HG03565 (cell line): ENCODE measurements around the gene GOLT1A.

ENCODE experiments used
- ATAC-seq: cut with Tn5 transposase; IDR thresholded peaks from one replicate; pipeline ENCODE4 v1.9.1; 2021; ENCODE audit warnings: mild to moderate bottlenecking, moderate library complexity; ENCODE audit not compliant: unreplicated experiment

GOLT1A gene

DNA sequence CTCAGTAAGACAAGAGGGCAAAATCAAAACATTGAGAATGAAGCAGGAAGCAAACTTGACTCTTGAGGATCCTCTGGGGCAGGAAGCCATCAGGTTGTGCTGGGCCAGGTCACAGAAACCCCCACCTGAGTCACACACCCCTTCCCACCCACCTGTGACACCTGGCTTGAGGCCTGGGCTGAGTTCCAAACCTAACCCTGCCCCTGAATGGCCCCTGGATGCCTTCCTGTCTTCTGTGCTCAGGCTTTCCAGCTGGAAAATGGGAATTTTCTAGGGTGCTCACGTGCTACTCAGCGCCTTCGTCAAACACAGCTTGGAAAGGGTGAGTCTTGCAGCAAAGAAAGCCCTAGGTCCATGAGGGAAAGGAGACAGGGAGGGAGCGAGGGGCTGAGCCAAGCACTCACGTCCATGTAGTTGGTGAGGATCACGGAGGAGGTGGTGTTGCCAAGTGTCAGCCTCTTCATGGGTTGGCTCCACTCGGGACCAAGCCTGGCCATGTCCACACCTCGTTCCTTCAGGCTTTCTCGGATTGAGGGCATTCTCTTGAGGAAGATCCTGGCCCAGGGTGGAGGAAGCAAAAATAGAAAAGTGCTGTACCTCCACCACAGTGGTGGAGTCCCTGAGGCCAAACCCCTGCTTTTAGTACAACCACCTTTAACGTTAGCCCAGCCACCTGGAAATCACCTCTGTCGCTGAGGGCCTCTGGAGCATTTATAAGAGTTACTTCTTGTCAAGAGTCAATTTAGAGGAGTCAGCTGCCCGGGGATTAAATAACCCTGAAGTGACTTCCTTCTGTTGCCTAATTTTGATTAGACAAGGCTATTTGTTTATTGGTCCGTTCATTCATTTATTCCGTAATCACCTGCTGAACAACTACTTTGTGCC lies 51.9 kb downstream of the GOLT1A start:
- ATAC-seq = no peak

DNA sequence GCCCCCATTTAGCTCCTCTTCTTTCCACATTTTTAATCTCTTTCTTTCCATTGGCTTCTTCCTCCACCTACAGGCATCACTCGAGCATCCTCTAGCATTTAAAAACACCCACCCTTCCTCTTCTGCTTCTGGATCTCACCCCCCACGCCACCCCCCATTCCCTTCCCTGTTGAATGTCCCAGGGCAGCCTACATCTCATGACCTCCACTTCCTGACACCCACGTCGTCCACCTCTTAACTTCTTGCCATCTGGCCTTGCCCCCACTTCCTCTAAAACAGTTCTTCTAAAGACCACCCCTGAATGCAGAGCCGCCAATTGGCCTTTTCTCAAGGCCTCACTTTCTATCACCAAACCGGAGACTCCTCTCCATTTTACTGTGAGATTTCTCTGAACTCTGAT lies 55.8 kb downstream of the GOLT1A start:
- ATAC-seq = no peak

DNA sequence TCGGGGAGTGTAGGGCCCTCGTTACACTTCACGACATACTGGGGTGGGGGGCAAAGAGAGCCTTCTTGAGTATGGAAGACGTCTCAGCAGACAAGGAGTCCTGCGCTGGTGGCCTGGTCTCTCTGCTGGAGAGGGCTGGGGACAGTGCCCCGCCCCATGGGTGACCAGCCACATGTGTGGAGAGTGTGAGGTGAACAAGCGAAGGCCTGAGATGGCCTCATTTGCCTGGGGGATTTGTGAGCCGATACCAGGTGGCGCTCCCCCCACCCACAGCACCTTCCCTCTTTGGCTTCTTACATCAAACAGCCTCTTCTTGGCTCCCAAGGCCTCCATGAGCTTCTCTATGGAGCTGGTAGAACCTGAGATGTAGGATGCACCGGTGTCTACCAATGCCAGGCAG lies 57.9 kb downstream of the GOLT1A start:
- ATAC-seq = no peak

DNA sequence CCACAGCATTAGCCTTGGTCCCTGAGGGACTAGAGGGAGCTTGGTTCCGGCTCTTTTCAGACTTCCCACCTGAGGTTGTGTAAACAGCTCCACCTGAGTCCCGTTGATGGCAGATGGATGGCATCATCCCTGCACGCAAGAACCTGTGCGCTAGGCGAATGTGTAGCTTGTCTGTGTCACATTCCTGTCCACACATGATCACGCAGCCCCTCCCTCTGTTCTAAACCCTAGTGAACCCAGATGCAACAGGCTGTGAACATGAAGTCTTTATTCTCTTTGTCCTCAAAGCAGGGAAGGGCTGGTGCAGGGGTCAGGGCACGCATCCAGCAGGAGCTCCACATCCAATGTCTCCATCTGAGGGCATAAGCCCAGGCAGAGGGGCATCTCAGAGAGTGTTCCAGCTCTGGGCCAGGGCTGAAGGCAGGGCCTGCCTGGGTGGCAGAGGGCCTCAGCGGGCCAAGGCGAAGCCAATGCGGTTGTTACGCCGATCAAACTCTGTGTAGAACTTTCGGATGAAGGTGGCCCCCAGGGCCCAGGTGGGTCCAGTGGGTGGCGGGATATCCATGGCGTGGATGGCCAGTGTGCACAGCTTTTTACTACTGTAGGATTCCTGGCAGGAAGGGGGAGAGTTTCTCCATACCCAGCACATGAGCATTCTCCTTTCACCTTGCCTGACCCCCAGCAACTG lies 59.1 kb downstream of the GOLT1A start:
- no peak for ATAC-seq

DNA sequence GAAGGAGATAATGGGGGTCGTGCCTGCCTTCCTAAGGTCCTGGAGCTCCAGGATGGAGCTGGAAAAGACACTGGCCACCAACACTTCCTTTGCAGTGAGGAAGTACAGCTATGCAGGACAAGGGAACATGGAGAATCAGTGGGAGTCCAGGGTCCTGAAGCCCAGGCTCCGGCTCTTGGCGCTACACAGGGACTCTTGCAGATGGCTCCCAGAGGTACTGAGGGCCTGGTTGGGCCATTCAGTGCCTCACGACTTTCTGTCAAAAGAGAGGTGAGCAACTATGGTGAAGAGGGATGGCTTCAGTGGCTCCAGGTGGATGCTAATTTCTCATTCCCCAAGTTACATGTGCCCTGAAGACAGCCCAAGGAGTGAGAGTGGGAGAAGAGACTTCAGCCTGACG lies 60.1 kb downstream of the GOLT1A start:
- ATAC-seq = no peak

DNA sequence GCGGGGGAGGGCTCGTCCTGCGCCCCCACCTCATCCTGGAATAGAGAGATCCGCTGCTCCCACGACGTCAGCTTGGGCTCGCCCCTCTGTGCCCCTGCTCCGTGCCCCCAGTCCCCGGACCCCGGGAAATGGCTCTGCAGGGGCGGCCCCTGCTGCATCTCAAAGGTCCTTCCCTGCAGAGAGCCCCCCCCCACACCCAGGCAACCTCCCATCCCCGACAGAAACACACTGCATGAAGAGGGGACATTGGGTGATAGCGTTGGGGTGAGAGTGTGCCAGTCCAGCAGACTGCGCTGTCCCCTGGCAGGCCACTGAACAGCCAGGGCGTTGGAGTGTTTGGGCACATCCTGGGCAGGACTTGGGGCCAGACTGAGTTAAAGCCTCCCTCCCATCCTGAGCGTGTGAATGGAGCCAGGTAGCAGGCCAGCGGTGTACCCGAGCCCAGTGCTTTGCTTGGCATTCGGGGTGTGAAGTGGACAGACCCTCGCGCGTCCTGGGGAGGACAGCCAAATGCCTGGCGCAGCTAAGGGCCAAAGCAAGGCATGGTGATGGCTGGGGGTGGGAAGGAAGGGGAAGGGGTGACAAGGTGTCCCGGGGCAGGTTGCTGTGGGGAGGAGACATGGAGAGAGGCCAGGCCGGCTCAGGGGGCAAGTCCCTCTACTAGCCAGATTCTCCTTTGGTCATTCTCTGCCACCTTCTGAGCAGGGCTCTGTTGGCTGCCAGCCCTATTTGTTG lies 61.3 kb downstream of the GOLT1A start:
- ATAC-seq = no peak

DNA sequence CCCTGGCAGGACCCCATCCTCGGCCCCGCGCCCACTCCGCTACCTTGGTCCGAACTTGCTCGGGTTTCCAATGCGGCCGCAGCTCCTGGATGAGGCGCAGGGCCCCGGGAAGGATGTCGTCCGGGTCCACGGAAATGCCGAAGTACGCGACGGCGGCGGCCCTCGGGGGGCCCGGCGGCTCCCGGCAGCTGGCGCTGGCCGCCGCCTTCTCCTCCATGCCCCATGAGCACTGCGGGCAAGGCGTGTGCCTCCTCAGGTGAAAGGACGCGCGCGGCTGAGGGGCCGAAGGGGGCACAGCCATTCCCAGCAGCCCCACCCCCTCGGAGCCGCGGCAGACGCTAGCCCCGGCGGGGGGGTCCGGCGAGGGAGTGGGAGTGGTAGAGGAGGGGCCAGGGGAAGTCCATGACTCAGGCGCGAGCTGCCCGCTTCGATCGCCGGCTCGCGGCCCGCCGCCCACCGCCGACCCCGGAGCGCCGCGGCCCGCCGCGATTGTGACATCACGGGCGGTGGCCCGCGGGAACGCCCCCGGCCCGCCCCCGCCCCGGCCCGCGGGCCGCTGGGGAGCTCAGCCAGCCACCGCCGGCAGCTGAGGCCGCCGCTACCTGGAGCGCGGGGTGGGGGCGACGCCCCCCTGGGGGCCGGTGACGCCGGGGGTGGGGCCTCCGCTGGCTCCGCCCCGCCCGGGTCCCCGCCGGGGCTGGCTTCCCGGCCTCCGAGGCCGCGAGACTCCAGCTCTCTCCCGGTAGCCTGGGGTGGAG lies 62.1 kb downstream of the GOLT1A start, which contains the start of gene ETNK2:
Gene ETNK2, minus strand, starts transcription at position 493 of the 758 bp plus-strand sequence. Its CDS starts 192 bp downstream, at position 301.
- ATAC-seq = no peak

DNA sequence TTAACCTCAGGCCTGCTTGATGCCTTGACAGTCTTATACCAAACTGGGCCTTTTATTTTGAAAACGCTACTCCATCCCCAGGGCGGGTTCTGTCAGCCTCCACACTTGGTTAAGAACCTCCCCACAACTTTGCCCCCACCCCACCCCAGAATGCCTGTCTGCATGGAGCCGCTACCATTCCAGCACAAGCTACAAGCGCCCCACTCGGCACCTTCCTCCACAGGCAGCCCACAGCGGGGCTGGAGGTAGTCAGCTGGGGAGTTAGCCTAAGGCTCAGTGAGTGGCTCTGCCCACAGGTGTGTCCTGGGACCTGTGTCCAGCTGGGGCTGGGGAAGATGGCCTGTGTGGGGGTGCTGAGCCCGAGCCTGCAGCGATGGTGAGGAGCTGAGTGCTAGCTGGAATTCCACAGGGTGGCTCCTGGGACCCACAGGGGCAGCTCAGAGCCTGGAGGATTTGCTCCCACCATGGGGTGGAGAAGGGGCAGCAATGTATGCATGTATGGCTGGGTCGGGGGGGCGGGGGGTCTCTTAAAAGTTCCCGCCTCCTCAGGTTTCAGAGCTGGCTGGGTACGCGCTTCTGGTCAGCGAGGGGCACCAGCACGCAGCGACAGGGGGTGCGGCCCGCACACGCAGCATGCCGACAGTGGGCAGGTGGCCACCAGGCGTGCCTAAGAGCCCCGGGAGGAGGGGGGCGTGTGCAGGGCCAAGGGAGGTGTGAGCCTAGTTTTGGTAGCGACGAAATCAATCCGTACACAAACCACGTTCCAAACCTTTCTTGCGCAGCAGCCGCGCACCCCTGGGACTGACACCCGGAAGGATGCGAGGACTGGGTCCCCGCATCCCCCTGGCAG lies 62.9 kb downstream of the GOLT1A start:
- ATAC-seq = no peak

DNA sequence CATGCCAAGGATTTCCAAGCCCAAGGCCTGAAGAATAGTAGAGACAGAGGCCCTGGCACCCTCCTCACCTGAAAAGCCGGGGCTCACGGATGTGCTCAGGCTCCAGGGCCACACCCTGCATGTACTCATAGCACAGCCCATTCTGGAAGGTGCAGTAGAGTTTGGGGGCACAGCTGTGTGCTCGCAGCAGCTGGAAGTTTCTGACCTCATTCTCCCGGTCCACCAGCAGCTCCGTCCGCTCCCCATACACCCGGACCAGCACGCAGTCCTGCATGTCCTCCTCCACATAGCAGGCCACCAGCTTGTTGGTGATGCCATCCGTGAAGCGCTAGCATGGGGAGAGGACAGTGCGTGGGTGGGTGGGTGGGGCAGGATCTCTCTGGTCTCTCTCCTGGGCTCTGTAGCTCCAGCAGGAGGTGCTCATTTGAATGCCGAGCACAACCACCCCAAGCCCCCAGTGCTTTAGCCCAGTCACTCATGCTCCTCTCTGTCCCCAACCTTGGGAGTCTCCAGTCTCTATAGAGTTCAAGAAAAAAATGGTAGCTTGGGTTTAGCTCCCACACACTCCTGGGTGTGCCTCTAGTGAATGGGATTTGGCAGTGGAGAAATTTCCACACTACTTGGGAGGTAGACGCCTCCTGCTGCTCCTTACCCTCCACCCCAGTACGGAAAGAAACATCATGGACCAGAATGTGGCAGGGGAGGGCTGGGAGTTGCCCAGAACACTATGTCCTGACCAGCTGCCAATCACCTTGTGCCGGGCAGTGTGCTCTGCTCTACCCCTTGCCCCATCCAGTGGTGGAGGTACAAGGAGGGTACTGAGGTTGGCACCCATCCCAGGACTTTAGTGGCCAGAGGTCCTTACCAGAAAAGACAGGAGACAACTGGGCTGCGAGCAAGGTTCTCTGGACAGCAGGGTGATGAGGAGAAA lies 63.9 kb downstream of the GOLT1A start:
- no peak for ATAC-seq

DNA sequence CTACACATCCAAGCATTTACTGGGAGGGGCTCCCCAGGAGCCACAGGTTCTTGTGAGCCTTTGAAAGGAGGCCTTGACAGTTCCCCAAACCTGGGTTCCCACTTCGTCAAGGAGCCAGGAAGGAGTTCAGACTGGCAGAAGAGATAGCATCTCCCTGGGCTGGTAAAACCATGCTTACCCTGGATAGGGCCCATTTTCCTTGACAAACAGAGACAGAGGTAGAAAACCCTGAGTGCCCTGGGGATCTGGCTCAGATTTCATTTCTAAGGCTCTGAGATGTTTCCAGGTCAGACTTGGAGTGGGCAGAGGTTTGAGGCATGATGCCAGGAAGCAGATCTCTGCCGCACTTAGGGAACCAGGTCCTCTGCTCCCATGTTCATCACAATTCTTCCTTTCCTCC lies 64.7 kb downstream of the GOLT1A start:
- ATAC-seq = no peak
